NCI-H2107 (cell line): ENCODE data around the gene NUDT9.
"Not testable (repeated sequence)": the region's sequence is repeated elsewhere in the genome, so short reads cannot be mapped to it uniquely, and the experiment has no call there.

Experiments used
- DNase-seq: peaks from one replicate; lab custom pipeline; 2025; lab: John Stamatoyannopoulos, UW

NUDT9 gene

DNA sequence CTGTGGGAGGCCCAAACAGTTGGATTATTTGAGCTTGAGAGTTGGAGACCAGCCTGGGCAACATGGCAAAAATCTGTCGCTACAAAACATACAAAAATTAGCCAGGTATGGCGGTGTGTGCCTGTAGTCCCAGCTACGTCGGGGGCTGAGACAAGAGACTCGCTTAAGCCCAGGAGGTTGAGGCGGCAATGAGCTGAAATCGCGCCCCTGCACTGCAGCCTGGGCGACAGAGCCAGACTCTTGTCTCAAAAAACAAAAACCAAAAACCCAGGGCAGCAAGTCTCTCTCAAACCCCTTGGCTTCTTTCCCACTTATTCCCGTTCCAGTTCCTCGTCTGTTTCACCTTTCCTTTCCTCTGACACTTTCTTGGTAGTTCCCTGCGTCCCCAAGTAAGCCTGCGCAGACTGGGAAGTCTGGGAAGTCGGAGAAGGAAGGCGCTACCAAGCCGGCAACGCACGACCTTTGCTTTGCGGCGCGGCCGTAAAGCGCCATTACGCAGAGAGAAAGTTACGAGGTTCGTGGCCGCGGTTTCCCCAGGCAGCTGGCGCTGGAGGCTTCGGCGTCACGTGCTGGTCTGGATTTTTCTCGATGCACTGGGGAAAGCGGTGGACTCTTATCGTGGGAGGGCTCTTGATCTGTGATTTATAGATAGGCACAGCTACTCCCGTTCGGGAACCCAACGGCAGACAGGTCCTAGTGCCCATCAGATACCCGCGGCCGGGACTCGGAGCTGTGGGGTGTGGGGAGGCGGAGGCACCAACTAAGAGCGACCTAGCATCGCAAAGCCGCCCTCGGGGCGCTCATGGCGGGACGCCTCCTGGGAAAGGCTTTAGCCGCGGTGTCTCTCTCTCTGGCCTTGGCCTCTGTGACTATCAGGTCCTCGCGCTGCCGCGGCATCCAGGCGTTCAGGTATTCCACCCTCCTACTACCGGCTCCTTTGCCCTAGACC lies at the start of gene NUDT9:
Gene NUDT9, plus strand, starts transcription at position 470 of the 949 bp plus-strand sequence. Its CDS starts 333 bp downstream, at position 803.
- peak; percentile 44 for DNase-seq

GRCh38 chr4:87375719-87376291 lies 46.6 kb upstream of the NUDT9 start:
- no peak for DNase-seq

DNA sequence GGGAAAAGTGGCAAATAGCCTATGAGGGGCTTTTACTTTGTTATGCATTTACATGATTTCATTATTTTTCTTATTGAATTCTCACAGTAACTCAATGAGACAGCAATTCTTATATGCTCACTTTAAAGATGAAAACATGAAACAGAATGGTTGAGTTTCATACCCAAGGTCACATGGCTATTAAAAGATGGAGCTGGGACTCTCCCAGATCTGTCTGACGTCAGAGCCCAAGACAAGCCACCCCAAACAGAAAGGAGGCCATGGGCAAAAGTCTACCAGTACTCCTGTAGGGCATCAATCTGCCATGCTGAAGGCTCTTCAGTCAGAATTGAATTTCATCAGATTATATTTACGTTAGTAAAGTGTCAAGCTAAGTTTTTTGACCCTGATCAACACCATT lies 44.6 kb upstream of the NUDT9 start:
- no peak for DNase-seq

GRCh38 chr4:87382116-87382515 lies 40.3 kb upstream of the NUDT9 start:
- DNase-seq, result no peak

DNA sequence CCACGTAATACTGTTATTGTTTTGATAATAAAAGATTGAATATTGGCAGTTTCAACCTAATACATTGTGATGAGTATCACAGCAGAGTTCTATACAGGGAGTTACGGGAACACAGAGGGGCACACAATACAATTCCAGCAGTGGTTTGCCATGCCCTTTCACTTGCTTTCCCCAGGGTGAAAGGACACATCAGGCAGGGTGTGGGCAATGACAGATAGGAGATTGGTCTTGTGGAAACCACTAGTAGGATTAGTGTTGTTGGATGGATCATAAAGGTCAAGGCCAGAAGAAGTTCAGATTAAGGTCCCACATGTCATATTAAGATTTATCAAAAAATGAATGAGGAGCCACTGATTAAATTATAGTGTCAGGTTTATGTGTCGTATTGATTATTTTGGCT lies 39.4 kb upstream of the NUDT9 start:
- no peak for DNase-seq

- DNase-seq, result not testable (repeated sequence)
These were observed 37.8 kb upstream of the NUDT9 start for GRCh38 chr4:87384466-87385132.

DNA sequence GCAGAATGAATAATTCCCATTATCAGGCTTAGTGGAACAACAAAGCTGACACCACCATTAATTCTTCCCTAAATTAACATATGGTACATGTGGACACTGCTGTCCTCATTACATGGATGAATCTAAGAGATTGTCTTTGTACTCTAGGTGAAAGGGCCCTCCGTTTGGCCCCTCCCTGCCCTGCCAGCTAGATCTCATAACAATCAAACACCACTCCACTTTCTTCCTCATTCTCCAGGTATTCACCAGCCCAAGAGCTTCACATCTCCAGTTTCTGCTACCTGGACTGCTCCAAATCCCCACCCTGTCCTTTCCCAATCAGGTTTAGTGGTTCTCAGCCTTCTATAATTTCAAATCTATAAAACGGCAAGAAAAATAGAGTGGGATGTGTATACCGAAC lies 35.1 kb upstream of the NUDT9 start:
- DNase-seq, result no peak

GRCh38 chr4:87388901-87389300 lies 33.5 kb upstream of the NUDT9 start:
- no peak for DNase-seq

DNA sequence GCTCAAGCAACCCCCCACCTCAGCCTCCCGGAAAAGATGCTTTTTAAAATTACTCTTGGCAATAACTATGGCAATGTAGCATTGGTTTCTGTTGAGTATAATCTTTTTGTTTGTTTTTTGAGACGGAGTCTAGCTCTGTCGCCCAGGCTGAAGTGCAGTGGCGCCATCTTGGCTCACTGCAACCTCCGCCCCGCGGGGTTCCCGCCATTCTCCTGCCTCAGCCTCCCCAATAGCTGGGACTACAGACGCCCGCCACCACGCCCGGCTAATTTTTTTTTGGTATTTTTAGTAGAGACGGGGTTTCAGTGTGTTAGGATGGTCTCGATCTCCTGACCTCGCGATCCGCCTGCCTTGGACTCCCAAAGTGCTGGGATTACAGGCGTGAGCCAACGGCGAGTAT lies 32.3 kb upstream of the NUDT9 start:
- not testable (repeated sequence) for DNase-seq

DNA sequence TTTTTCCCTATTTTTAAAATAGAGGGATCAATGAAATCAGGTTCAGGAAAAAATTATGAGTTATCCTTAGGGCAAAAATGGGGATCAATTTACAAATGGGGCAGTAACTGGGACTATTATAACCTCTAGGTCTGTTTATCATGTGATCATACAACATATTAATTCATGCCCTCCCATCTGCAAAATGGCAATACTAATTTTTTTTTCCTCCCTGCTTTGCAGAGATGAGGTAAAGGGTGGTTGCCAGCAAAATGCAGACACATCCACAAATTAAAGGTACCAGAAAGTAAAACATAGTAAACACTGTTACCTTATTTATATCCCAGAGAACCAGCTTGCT lies 31.9 kb upstream of the NUDT9 start:
- no peak for DNase-seq

DNA sequence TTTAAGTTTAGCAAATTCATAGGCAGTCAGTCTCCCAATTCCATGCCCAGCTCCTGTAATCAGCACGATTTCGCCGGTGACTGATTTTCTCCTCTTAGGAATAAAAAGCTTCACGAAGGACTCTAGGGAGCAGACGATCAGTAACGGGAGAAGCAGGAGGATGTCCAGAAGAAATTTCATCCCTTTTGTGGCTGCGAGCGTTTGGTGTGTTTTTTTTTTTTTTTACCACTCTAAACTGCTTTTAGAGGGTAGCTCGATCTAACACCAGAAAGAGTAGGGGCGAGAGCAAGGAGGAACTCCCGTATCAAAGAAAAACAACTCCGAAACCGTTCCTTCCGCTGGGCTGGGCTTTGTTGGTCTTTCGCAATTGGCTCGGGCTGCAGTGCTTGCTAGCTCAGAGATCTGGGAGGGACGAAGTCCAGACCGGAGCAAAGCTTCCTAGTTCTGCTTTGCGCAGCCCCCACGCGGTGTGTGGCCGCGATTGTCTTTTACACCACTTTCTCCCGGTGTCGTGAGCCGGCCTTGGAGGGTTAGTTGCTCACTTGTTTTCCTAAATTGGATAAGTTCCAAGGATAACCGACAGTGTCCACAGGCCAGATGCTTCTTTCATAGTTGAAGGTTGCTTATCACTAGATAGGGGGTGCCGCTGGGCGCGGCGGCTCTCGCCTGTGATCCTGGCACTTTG lies 31.3 kb upstream of the NUDT9 start, which contains the start of gene HSD17B11:
Gene HSD17B11, minus strand, starts transcription at position 298 of the 685 bp plus-strand sequence. Its CDS starts 118 bp downstream, at position 180.
- peak; percentile 26 for DNase-seq

DNA sequence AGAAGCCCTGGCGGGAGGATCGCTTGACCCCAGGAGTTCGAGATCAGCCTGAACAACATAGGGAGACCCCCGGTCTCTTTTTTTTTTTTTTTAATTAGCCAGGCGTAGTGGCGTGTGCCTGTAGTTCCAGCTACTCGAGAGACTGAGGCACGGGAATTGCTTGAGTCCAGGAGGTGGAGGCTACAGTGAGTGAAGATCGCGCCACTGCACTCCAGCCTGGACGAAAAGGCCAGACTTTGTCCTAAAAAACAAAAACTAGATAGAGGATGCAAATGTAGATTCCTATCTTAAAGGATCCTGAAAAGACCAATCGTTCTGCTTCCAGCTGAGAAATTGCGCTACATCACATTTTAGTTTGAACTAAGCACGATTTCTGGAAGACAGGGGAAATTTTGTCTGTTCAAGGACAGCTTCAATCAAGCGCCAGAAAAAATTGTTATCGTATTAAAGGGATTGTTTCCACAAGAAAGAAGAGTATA lies 30.8 kb upstream of the NUDT9 start:
- no peak for DNase-seq

- DNase-seq, result no peak
These were observed 30.2 kb upstream of the NUDT9 start for GRCh38 chr4:87392183-87392582.

DNA sequence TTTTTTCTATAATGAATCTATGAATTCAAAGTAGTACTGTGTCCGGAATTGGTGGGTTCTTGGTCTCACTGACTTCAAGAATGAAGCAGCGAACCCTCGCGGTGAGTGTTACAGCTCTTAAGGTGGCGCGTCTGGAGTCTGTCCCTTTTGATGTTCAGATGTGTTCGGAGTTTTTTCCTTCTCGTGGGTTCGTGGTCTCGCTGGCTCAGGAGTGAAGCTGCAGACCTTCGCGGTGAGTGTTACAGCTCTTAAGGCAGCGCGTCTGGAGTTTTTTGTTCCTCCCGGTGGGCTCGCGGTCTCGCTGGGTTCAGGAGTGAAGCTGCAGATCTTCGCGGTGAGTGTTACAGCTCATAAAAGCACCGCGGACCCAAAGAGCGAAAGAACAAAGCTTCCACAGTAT lies 27.3 kb upstream of the NUDT9 start:
- not testable (repeated sequence) for DNase-seq

DNA sequence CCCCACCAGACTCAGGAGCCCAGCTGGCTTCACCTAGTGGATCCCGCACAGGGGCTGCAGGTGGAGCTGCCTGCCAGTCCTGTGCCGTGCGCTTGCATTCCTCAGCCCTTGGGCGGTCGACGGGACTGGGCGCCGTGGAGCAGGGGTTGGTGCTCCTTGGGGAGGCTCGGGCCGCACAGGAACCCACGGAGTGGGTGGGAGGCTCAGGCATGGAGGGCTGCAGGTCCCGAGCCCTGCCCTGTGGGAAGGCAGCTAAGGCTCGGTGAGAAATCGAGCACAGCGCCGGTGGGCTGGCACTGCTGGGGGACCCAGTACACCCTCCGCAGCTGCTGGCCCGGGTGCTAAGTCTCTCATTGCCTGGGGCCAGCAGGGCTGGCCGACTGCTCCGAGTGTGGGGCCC lies 26.5 kb upstream of the NUDT9 start:
- DNase-seq, result not testable (repeated sequence)

DNA sequence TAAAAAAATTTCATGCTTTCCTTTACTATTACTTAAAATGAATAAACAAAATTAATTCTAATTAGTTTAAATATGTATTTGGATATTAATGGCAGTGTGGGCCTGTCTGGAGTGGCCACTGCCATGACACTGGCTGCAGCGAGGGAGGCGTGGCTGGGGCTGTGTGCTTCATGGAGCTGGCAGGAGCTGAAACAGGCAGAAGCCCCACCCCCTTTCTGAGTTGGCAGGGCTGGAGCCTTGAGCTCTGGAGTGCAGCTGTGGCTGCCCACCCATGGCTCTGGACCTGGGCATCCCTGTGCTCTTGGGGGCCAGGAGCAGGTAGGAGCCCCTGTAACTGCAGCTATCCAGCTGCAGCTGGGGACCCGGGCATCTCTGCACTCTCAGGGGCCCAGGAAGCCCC lies 23.2 kb upstream of the NUDT9 start:
- no peak for DNase-seq

DNA sequence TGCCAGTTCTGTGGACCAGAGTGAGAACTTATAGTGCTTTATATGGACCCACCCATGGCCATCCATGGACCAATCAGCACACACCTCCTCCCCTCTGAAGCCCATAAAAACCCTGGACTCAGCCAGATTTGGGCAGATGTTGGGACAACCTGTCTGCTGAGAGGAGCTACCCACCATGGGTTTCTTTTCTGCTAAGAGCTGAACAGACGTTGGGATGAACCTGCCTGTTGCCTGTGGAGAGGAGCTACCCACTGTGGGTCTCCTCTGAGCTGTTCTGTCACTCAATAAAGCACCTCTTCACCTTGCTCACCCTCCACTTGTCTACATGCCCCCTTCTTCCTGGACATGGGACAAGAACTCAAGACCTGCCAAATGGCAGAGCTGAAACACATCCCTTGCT lies 22.4 kb upstream of the NUDT9 start:
- DNase-seq, result no peak

- DNase-seq, result not testable (repeated sequence)
These were observed 18.6 kb upstream of the NUDT9 start for GRCh38 chr4:87403732-87404131.

DNA sequence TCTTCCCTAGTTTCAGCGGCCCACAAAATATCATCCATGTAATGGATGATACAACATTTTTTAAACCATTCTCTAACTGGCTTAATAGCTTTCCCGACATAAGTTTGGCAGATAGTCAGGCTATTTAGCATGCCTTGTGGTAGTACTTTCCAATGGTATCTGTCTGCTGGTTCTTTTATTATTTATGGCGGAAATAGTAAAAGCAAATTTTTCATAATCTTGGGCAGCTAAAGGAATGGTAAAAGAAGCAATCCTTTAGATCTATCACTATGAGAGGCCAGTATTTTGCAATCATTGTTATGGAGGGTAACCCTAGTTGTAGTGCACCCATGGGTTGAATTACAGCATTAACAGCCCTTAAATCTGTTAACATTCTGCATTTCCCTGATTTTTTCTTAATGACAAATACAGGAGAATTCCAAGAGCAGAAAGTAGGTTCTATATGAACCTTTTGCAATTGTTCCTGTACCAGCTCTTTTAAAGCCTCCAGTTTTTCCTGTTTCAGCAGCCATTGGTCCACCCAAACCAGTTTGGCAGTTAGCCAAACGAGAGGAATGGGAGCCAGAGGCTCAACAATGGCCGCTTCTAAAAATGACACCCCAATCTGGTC lies 17.1 kb upstream of the NUDT9 start:
- no peak for DNase-seq

DNA sequence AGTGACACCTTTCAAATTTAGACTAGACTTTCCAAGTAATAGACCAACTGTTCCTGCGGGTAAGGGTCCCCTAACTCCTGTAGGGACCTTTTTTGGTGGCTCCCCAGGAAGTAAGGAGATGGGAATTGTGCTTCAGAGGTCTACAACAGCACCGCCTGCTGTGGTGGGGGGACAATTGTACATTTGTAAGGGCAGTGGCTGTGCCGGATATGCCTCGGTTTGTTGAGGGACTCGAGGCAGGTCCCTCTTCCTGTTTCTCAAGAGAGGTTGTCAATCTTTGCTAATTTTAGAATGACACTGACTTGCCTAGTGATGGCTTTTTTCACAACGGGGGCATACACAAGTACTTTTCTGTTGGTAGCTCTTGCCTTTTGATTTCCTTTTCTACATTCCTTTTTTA lies 15.9 kb upstream of the NUDT9 start:
- no peak for DNase-seq

DNA sequence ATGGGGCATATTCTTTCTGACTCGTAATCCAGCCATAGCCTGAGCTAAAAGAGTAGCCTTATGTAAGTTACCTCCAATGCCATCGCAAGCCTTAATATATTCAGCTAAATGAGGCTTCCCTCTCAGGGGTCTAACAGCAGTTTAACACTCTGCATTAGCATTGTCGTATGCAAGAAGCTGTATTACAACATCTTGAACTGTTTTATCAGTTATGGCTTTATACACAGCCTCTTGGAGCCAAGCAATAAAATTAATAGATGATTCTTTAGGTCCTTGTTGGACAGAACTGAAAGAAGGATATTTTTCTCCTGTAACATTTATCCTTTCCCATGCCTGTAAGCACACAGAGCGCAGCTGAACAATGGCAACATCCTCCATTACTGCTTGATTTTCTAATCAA lies 15.5 kb upstream of the NUDT9 start:
- not testable (repeated sequence) for DNase-seq
